GM12891 (cell line): ENCODE data around the gene CDK9.
"Not testable (repeated sequence)": the region's sequence is repeated elsewhere in the genome, so short reads cannot be mapped to it uniquely, and the experiment has no call there.

Source experiments
- POLR2A ChIP-seq: IDR thresholded peaks from 2 replicates; pipeline ENCODE4 v1.6.1; 2011; ENCODE audit warnings: low read depth, low read length, control low read depth
- POLR2AphosphoS5 ChIP-seq: IDR thresholded peaks from 2 replicates; pipeline ENCODE4 v1.6.1; 2011; ENCODE audit warnings: low read depth, low read length, control low read depth
- TAF1 ChIP-seq: IDR thresholded peaks from 2 replicates; pipeline ENCODE4 v1.6.1; 2011; ENCODE audit warnings: low read depth, low read length, control low read depth

GRCh38 chr9:127780909-127781308, 4.9 kb upstream of the CDK9 start:
- not testable (repeated sequence) for TF ChIP-seq POLR2AphosphoS5, POLR2A, TAF1
